Measurements from ENCODE around the gene SPAM1.
"Not testable (repeated sequence)": the region's sequence is repeated elsewhere in the genome, so short reads cannot be mapped to it uniquely, and the experiment has no call there.

Gene SPAM1

DNA sequence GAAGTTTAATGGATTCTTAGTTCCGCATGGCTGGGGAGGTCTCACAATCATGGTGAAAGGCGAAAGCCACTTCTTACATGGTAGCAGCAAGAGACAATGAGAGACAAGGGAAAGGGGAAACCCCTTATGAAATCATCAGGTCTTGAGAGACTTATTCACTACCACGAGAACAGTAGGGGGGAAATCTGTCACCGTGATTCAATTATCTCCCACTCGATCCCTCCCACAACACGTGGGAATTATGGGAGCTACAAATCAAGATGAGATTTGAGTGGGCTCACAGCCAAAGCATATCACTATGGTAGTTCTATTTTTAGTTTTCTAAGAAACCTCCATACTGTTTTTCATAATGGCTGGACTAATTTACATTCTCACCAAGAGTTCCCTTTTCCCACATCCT, 36.7 kb downstream of the SPAM1 start:
- DNase-seq = no peak

- DNase-seq = no peak
Observed at GRCh38 chr7:123966936-123967335, 41.9 kb downstream of the SPAM1 start.

- no peak for DNase-seq
Observed at GRCh38 chr7:123972045-123972444, 47.0 kb downstream of the SPAM1 start.

DNA sequence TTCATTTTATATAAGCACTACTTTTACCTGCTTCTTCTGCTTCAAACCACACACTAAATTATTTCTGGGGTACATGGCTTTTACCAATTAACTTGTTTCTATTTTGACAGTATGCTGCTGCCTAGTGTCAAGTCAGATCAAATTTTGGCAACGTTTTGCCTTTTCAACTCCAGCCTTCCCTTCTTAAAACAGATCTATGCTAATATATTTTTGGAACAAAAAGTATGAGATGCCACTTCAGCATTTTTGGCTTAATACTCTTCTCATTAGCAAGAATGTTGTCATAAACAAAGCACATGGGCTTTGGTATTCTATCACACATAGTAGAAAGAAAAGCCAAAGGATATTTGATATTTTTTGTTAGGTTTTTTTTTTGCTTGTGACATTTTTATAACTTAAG, 47.8 kb downstream of the SPAM1 start:
- no peak for DNase-seq

DNA sequence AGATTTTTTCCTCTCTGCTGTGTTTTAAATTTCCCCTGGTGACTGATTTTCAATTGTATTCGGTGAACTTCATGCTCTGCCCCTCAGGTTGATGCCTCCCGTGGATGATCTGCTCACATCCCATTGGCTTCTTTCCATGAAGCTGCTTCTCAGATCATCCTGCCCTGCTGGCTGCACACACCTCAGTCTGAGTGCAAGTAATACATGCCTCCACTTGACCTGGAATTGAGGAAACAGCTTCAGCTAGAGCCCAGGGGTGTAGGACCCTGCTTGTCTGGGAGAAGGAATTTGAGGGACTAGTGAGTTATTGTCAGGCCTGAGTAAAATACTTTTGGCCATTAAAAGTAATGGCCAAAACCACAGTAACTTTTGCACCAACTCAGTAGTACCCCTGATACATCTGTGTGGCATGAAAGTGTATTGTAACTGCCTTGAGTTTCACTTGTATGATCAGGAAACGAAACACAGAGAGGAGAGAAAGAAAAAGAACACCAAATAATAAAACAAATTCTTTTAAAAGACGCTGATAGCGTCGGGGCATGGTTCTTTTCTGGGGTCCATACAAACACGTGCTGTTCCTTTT, 49.4 kb downstream of the SPAM1 start:
- DNase-seq = no peak

DNA sequence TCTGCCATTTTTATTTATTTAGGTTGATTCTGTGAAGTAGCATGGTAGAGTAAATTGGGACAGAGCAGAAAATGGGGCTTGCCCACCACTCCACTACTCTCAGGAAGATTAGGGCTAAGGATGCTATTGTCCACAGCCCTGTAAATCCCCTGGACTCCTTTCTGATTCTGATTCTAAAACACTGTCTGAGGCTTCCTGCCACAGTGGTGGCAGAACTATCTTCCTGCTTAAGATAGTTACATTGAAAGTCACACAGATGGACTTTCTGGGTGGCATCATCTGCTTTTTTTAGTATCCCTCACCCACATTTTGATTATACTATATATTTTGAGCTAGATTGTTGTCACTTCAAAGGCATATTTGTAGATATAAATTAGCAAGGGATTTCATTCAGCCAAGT, 50.0 kb downstream of the SPAM1 start:
- no peak for DNase-seq

DNA sequence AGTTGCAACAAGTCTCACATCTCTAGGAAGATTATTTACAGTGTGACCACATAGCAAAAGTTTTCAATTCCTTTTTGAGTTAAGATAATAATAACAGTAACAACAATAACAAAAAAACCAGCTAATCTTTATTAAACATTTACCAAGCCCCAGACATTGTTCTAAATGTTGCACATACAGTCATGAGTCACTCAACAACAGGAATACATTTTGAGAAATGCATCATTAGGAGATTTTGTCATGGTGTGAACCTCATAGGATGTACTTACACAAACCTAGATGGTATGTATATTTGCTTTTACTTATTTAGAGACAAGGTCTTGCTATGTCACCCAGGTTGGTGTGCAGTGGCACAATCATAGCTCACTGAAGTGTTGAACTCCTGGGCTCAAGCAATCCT, 52.0 kb downstream of the SPAM1 start:
- DNase-seq = no peak

GRCh38 chr7:123979876-123980275, 54.8 kb downstream of the SPAM1 start:
- DNase-seq = no peak

DNA sequence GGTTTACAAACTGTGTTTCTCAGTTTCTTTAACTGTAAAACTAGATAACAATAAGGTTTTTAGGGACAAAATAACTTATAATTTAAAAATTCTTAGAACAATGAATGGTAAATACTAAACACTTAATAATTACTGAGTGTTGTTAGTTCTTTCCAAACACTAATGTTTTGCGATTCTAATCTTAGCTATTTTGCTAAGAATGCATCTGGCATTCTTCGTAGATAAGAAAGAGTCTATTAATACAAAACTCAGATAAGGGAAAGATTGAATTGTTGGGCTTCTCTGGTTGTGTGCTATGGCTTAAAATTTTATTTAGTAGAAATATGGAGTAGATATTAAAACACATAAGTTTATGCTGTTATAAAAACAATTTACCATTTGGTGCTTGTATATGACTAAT, 62.4 kb downstream of the SPAM1 start:
- no peak for DNase-seq

GRCh38 chr7:123992913-123993518, 68.0 kb downstream of the SPAM1 start:
- no peak for DNase-seq

DNA sequence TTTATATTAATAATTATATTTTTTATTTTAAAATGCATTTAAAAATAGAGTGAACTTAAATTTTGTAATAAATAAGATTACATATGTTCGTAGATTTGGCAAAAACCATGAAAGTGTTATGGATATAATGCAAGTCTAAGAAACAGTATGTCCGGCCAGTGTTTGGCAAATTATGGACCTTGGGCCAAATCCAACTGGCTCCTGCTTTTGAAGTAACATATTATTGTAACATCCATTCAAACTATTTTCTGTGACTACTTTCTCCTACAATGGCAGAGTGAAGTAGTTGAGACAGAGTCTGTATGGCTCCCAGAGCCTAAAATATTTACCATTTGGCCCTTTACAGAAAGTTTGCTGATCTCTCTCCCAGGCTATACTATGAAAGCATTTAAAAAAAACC, 69.0 kb downstream of the SPAM1 start:
- no peak for DNase-seq

GRCh38 chr7:123994449-123994848, 69.4 kb downstream of the SPAM1 start:
- no peak for DNase-seq

GRCh38 chr7:123995617-123996326, 70.7 kb downstream of the SPAM1 start:
- no peak for DNase-seq

DNA sequence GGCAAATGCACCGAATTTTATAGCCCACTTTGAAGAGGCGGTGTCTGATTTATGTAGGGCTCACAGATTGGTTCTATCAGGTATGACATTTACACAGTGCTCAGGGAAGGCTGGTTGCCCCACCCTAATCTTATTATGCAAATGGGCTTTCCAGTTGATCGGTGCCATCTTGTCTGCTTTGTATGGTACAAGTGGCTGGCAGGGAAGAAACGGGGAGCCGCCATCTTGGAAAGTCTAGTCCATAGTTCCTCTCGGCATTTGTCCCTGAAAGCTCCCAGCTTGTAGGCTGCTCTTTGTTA, 71.2 kb downstream of the SPAM1 start:
- no peak for DNase-seq

- no peak for DNase-seq
Observed at GRCh38 chr7:123998921-123999320, 73.9 kb downstream of the SPAM1 start.

DNA sequence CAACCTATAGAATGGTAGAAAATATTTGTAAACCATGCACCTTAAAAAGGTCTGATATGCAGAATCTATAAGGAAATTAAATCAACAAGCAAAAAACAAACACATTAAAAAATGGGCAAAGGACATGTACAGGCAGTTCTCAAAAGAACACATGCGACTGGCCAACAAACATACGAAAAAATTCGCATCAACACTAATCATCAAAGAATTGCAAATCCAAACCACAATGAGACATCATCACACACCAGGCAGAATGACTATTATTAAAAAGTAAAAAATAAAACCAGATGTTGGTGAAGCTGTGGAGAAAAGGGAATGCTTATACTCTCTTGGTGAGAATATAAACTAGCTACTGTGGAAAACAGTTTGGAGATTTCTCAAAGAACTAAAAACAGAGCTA, 74.7 kb downstream of the SPAM1 start:
- DNase-seq = no peak

DNA sequence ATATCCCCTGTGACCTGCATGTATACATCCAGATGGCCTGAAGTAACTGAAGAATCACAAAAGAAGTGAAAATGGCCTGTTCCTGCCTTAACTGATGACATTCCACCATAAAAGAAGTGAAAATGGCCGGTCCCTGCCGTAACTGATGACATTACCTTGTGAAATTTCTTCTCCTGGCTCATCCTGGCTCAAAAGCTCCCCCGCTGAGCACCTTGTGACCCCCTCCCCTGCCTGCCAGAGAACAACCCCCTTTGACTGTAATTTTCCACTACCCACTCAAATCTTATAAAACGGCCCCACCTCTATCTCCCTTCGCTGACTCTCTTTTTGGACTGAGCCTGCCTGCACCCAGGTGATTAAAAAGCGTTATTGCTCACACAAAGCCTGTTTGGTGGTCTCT, 83.3 kb downstream of the SPAM1 start:
- not testable (repeated sequence) for DNase-seq

- DNase-seq = no peak
Observed at GRCh38 chr7:124009321-124009720, 84.3 kb downstream of the SPAM1 start.
